Body of pancreas (tissue), 4 donors: ENCODE results near the gene PPID.

ENCODE experiments used
- CTCF ChIP-seq, 7 experiments: fragments of 450-650 bp in 4 of 7; fragments of 200-600 bp in 3 of 7; sonication (generic) in 3 of 7; IDR thresholded peaks; one replicate each; pipeline ENCODE4 v1.5.1; 2016 to 2019; ENCODE audit warnings: antibody characterized with exemption in 7 of 7
- POLR2A ChIP-seq, 3 donors: fragments of 450-650 bp; IDR thresholded peaks; one replicate each; pipeline ENCODE4 v1.6.1; 2016; ENCODE audit warnings: antibody characterized with exemption in 3 of 3, mild to moderate bottlenecking in 2 of 3

GRCh38 chr4:158728236-158728635 lies 5.0 kb upstream of the PPID start:
- no peak for TF ChIP-seq CTCF (IDR thresholded peaks at IDR 0.05)
- TF ChIP-seq POLR2A (IDR thresholded peaks at IDR 0.05): no peak
